HCT116 (cell line): Measurements from ENCODE around the gene SLC22A23. TPM values are rescaled to one million over a fixed set of nuclear protein-coding genes. Genes with fewer than 3 reads are reported as not detected.

Source experiments
- ATAC-seq: fragments of 200-7000 bp; cut with Tn5 transposase; 2 replicates; pipeline ENCODE4 v1.9.1; 2020; ENCODE audit warnings: mild to moderate bottlenecking, moderate library complexity
- BruUV-seq: library from RNA; stranded (reverse); fragments of 400-500 nt; replicated peaks from 2 replicates; lab custom pipeline; 2021; lab: Mats Ljungman, UMichigan
- CTCF ChIA-PET: fragments of 300-600 bp; sonication (Branson Sonifier 250); formaldehyde crosslinking; loops from one replicate; lab custom pipeline; 2021; ENCODE audit warnings: antibody characterized with exemption; lab: Charles Lee
- POLR2A ChIA-PET: fragments of 300-600, 350-600 bp; sonication (Branson Sonifier 250); formaldehyde crosslinking; loops from one replicate; lab custom pipeline; 2021; ENCODE audit warnings: antibody characterized with exemption; lab: Charles Lee
- RAD21 ChIA-PET, 2 experiments: fragments of 300-600 bp; sonication (Branson Sonifier 250); formaldehyde crosslinking; loops; one replicate each; lab custom pipeline; 2023; ENCODE audit warnings: low total read pairs in 2 of 2; ENCODE audit not compliant: uncharacterized antibody in 2 of 2, unreplicated experiment in 2 of 2, low non-redundant PET in 1 of 2; lab: Charles Lee
- DNase-seq: peaks from one replicate; pipeline ENCODE4 v3.0.0-alpha.2; 2010; ENCODE audit warnings: low read depth, low spot score
- H2AFZ ChIP-seq: fragments of 200-600 bp; shearing (Covaris generic), sonication (generic); 2 replicates; pipeline ENCODE4 v1.6.1; 2017; ENCODE audit warnings: low read depth, mixed run types, mixed read lengths, antibody characterized with exemption, low read length; ENCODE audit not compliant: poor library complexity, severe bottlenecking
- H3K27ac ChIP-seq: 2 replicates; pipeline ENCODE4 v1.5.1; 2012; ENCODE audit warnings: low read depth, low read length
- H3K27me3 ChIP-seq: fragments of 200-600 bp; sonication (generic); 2 replicates; pipeline ENCODE4 v1.6.1; 2016; ENCODE audit warnings: mixed run types, low read length, mixed read lengths; ENCODE audit not compliant: insufficient read depth
- H3K36me3 ChIP-seq, 2 experiments: fragments of 200-500 bp in 1 of 2; fragments of 200-600 bp in 1 of 2; sonication (Bioruptor generic) in 1 of 2; sonication (generic) in 1 of 2; 2 replicates each; pipeline versions ENCODE4 v1.5.1 to v1.6.1; 2014 to 2016; ENCODE audit warnings: low read length in 2 of 2, inconsistent platforms in 1 of 2, mixed read lengths in 1 of 2, mixed run types in 1 of 2; ENCODE audit not compliant: insufficient read depth in 2 of 2, control insufficient read depth in 1 of 2
- H3K4me1 ChIP-seq, 2 experiments: fragments of 200-600 bp in 1 of 2; sonication (generic) in 1 of 2; 2 replicates each; pipeline versions ENCODE4 v1.5.1 to v1.6.1; 2012 to 2017; ENCODE audit warnings: low read length in 2 of 2, inconsistent platforms in 1 of 2, mild to moderate bottlenecking in 1 of 2, mixed read lengths in 1 of 2, mixed run types in 1 of 2, moderate library complexity in 1 of 2; ENCODE audit not compliant: insufficient read depth in 2 of 2, control insufficient read depth in 1 of 2
- H3K4me2 ChIP-seq: fragments of 200-600 bp; sonication (generic); 2 replicates; pipeline ENCODE4 v1.6.1; 2017; ENCODE audit warnings: mixed run types, low read length, mixed read lengths
- H3K4me3 ChIP-seq, 2 experiments: fragments of 200-600 bp in 1 of 2; sonication (generic) in 1 of 2; replicated peaks in 1 of 2; 2 replicates each; pipeline ENCODE4 v1.5.1; 2011 to 2016; ENCODE audit warnings: low read length in 2 of 2, control low read depth in 1 of 2, low read depth in 1 of 2, mild to moderate bottlenecking in 1 of 2, mixed read lengths in 1 of 2, mixed run types in 1 of 2
- H3K79me2 ChIP-seq: fragments of 200-600 bp; sonication (generic); 2 replicates; pipeline ENCODE4 v1.6.1; 2017; ENCODE audit warnings: mild to moderate bottlenecking, mixed run types, low read length, moderate library complexity, mixed read lengths; ENCODE audit not compliant: insufficient read depth
- H3K9ac ChIP-seq: fragments of 200-600 bp; sonication (generic); 2 replicates; pipeline ENCODE4 v1.6.1; 2016; ENCODE audit warnings: low read length, mixed read lengths
- H3K9me2 ChIP-seq: fragments of 200-600 bp; sonication (generic), shearing (Covaris generic); 2 replicates; pipeline ENCODE4 v1.6.1; 2017; ENCODE audit warnings: mixed run types, mild to moderate bottlenecking, moderate library complexity; ENCODE audit not compliant: insufficient read depth
- H3K9me3 ChIP-seq, 2 experiments: fragments of 200-500 bp in 1 of 2; fragments of 200-600 bp in 1 of 2; sonication (Bioruptor generic) in 1 of 2; sonication (generic) in 1 of 2; 2 replicates each; pipeline ENCODE4 v1.6.1; 2014 to 2017; ENCODE audit warnings: low read length in 2 of 2, mixed read lengths in 2 of 2, inconsistent platforms in 1 of 2, low read depth in 1 of 2, mild to moderate bottlenecking in 1 of 2, mixed run types in 1 of 2, moderate library complexity in 1 of 2; ENCODE audit not compliant: control insufficient read depth in 1 of 2, insufficient read depth in 1 of 2
- H4K20me1 ChIP-seq: fragments of 200-600 bp; sonication (generic), shearing (Covaris generic); 2 replicates; pipeline ENCODE4 v1.6.1; 2017; ENCODE audit warnings: mixed run types, mild to moderate bottlenecking, moderate library complexity; ENCODE audit not compliant: insufficient read depth
- EGR1 ChIP-seq: IDR thresholded peaks from 2 replicates; pipeline ENCODE4 v1.6.1; 2012; ENCODE audit warnings: low read depth
- EZH2 ChIP-seq: fragments of 200-600 bp; sonication (generic); IDR thresholded peaks from 2 replicates; pipeline ENCODE4 v1.6.1; 2017; ENCODE audit warnings: antibody characterized with exemption, mixed run types
- EZH2phosphoT487 ChIP-seq: fragments of 200-600 bp; IDR thresholded peaks from 2 replicates; pipeline ENCODE4 v1.6.1; 2018; ENCODE audit warnings: antibody characterized with exemption, borderline replicate concordance
- FOSL1 ChIP-seq: IDR thresholded peaks from 2 replicates; pipeline ENCODE4 v1.6.1; 2012; ENCODE audit warnings: low read depth
- MAX ChIP-seq: IDR thresholded peaks from 2 replicates; pipeline ENCODE4 v1.6.1; 2012
- POLR2A ChIP-seq: IDR thresholded peaks from 2 replicates; pipeline ENCODE4 v1.7.0; 2011; ENCODE audit warnings: borderline replicate concordance; ENCODE audit not compliant: insufficient read depth, insufficient read length; ENCODE audit errors: extremely low read depth
- RAD21 ChIP-seq: IDR thresholded peaks from 2 replicates; pipeline ENCODE4 v1.6.1; 2012; ENCODE audit warnings: low read depth, mild to moderate bottlenecking
- SIN3A ChIP-seq: IDR thresholded peaks from 2 replicates; pipeline ENCODE4 v1.6.1; 2012; ENCODE audit warnings: low read depth
- SRF ChIP-seq: IDR thresholded peaks from 2 replicates; pipeline ENCODE4 v1.6.1; 2012; ENCODE audit warnings: low read depth
- TCF7L2 ChIP-seq: IDR thresholded peaks from 2 replicates; pipeline ENCODE4 v1.7.0; 2011; ENCODE audit warnings: borderline replicate concordance, inconsistent platforms; ENCODE audit not compliant: insufficient read depth, insufficient read length; ENCODE audit errors: extremely low read depth
- ZBTB33 ChIP-seq: IDR thresholded peaks from 2 replicates; pipeline ENCODE4 v1.6.1; 2011; ENCODE audit warnings: mild to moderate bottlenecking, low read length, moderate library complexity; ENCODE audit not compliant: insufficient replicate concordance; ENCODE audit errors: extremely low read depth
- ZNF274 ChIP-seq: fragments of 200-500 bp; sonication (Bioruptor generic); IDR thresholded peaks from 2 replicates; pipeline ENCODE4 v1.6.1; 2014; ENCODE audit warnings: mild to moderate bottlenecking, low read depth, low read length, inconsistent platforms
- intact Hi-C: fragments of 100-400 bp; cut with micrococcal nuclease; formaldehyde crosslinking; loops from 2 replicates; pipeline ENCODE4 v1.10.0; 2022
- total RNA-seq: library from RNA; stranded (reverse); gene quantifications from one replicate; pipeline ENCODE4 v1.2.1, GENCODE V29; 2021; ENCODE audit not compliant: unreplicated experiment
- TF ChIP-seq, protein P1 (sequence below): IDR thresholded peaks from 2 replicates; pipeline ENCODE4 v1.6.1; 2012; ENCODE audit warnings: low read depth

Gene SLC22A23
- total RNA-seq, 1 experiment from 2014 or later = 11.5 TPM

GRCh38 chr6:3499603-3500002 lies 42.8 kb upstream of the SLC22A23 start:
- TF ChIP-seq ZBTB33 = no peak
- TF ChIP-seq POLR2A = no peak
- TF ChIP-seq ZNF274 = no peak
- TF ChIP-seq RAD21 = no peak
- TF ChIP-seq EGR1 = no peak
- no peak for TF ChIP-seq MAX
- TF ChIP-seq TCF7L2 = no peak
- no peak for TF ChIP-seq EZH2phosphoT487
- TF ChIP-seq FOSL1 = no peak
- no peak for TF ChIP-seq EZH2
- no peak for TF ChIP-seq SRF
- TF ChIP-seq SIN3A = no peak
- TF ChIP-seq, protein P1, sequence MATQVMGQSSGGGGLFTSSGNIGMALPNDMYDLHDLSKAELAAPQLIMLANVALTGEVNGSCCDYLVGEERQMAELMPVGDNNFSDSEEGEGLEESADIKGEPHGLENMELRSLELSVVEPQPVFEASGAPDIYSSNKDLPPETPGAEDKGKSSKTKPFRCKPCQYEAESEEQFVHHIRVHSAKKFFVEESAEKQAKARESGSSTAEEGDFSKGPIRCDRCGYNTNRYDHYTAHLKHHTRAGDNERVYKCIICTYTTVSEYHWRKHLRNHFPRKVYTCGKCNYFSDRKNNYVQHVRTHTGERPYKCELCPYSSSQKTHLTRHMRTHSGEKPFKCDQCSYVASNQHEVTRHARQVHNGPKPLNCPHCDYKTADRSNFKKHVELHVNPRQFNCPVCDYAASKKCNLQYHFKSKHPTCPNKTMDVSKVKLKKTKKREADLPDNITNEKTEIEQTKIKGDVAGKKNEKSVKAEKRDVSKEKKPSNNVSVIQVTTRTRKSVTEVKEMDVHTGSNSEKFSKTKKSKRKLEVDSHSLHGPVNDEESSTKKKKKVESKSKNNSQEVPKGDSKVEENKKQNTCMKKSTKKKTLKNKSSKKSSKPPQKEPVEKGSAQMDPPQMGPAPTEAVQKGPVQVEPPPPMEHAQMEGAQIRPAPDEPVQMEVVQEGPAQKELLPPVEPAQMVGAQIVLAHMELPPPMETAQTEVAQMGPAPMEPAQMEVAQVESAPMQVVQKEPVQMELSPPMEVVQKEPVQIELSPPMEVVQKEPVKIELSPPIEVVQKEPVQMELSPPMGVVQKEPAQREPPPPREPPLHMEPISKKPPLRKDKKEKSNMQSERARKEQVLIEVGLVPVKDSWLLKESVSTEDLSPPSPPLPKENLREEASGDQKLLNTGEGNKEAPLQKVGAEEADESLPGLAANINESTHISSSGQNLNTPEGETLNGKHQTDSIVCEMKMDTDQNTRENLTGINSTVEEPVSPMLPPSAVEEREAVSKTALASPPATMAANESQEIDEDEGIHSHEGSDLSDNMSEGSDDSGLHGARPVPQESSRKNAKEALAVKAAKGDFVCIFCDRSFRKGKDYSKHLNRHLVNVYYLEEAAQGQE = no peak
- BruUV-seq = no TSS peak
- RAD21 ChIA-PET = no interaction called here
- H3K4me3 ChIP-seq = no peak overlapping the region
- intact Hi-C loops = no loop called here
- DNase-seq (no peak), ATAC-seq (no peak)
- no peaks in the 10 kb centered on the region for H3K27me3 ChIP-seq
- H3K9me3 ChIP-seq = no peaks in the 10 kb centered on the region
- CTCF ChIA-PET = no interaction called here
- no peaks in the 10 kb centered on the region for H3K79me2 ChIP-seq
- no peak overlapping the region for H3K9ac ChIP-seq
- H3K27ac ChIP-seq = no peak overlapping the region
- POLR2A ChIA-PET = no interaction called here
- no peaks in the 10 kb centered on the region for H3K36me3 ChIP-seq
- H4K20me1 ChIP-seq = no peaks in the 10 kb centered on the region
- H2AFZ ChIP-seq = no peak overlapping the region
- H3K4me2 ChIP-seq = no peak overlapping the region
- H3K9me2 ChIP-seq = no peaks in the 10 kb centered on the region
- H3K4me1 ChIP-seq = peaks cover 0 to 9% of the 10 kb centered on the region in 2 experiments; a peak in 1 of 4 replicates
